Activated T-cell treated with anti-CD3 and anti-CD28 coated beads, Interleukin-2, amount 50 U/mL, for 4 hours (primary cell): Measurements from ENCODE around the gene PDZK1IP1. TPM values are rescaled to one million over a fixed set of nuclear protein-coding genes. Genes with fewer than 3 reads are reported as not detected.
"Not testable (repeated sequence)": the region's sequence is repeated elsewhere in the genome, so short reads cannot be mapped to it uniquely, and the experiment has no call there.

Experiments
- ATAC-seq, 2 donors: fragments of 200-7000 bp; cut with Tn5 transposase; one replicate each; pipeline ENCODE4 v1.10.0; 2021
- DNase-seq: peaks from one replicate; pipeline ENCODE4 v3.0.0-alpha.2; 2020
- H3K27me3 Mint-ChIP-seq: one replicate; pipeline ENCODE4 v1.8.0; 2021; ENCODE audit warnings: low read depth, mixed read lengths
- H3K36me3 Mint-ChIP-seq: one replicate; pipeline ENCODE4 v1.8.0; 2022; ENCODE audit warnings: mixed read lengths; ENCODE audit not compliant: insufficient read depth
- H3K4me1 Mint-ChIP-seq: one replicate; pipeline ENCODE4 v1.8.0; 2021; ENCODE audit warnings: low read depth, mixed read lengths
- H3K4me3 Mint-ChIP-seq: one replicate; pipeline ENCODE4 v1.8.0; 2021; ENCODE audit warnings: mild to moderate bottlenecking, moderate library complexity, mixed read lengths
- H3K9me3 Mint-ChIP-seq: one replicate; pipeline ENCODE4 v1.8.0; 2021; ENCODE audit warnings: mixed read lengths
- total RNA-seq, 3 donors: library from RNA; stranded (reverse); gene quantifications; one replicate each; pipeline ENCODE4 v1.2.1, GENCODE V29; 2021

Gene PDZK1IP1
- total RNA-seq, 3 donors from 2014 or later: not detected

- Mint-ChIP-seq H3K36me3 (no peaks in the 10 kb centered on the region), H3K4me1 (no peaks in the 10 kb centered on the region), H3K27me3 (peaks cover 44% of the 10 kb centered on the region), H3K9me3 (no peaks in the 10 kb centered on the region), H3K4me3 (no peak overlapping the region)
- ATAC-seq (no peak), DNase-seq (no peak)
These were observed 25.3 kb downstream of the PDZK1IP1 start for GRCh38 chr1:47164552-47164951.

- Mint-ChIP-seq H3K36me3 (no peaks in the 10 kb centered on the region), H3K4me3 (no peak overlapping the region), H3K9me3 (no peaks in the 10 kb centered on the region), H3K4me1 (no peaks in the 10 kb centered on the region), H3K27me3 (peaks cover 34% of the 10 kb centered on the region)
- no peak for ATAC-seq
- no peak for DNase-seq
These were observed 28.4 kb downstream of the PDZK1IP1 start for GRCh38 chr1:47161298-47162040.

GRCh38 chr1:47160716-47161115 is 29.1 kb downstream of the PDZK1IP1 start:
- no peaks in the 10 kb centered on the region for H3K36me3 Mint-ChIP-seq
- DNase-seq: no peak
- peaks cover 35% of the 10 kb centered on the region for H3K27me3 Mint-ChIP-seq
- peaks cover 4% of the 10 kb centered on the region for H3K9me3 Mint-ChIP-seq
- no peaks in the 10 kb centered on the region for H3K4me1 Mint-ChIP-seq
- no peak overlapping the region for H3K4me3 Mint-ChIP-seq
- ATAC-seq: no peak

- DNase-seq, H3K4me3 Mint-ChIP-seq, H3K36me3 Mint-ChIP-seq, H3K4me1 Mint-ChIP-seq, ATAC-seq: not testable (repeated sequence)
- Mint-ChIP-seq H3K27me3 (peaks cover 33% of the 10 kb centered on the region), H3K9me3 (peaks cover 12% of the 10 kb centered on the region)
These were observed 31.9 kb downstream of the PDZK1IP1 start for GRCh38 chr1:47157957-47158356.

- H3K4me3 Mint-ChIP-seq, ATAC-seq, DNase-seq, H3K4me1 Mint-ChIP-seq, H3K36me3 Mint-ChIP-seq: not testable (repeated sequence)
- H3K27me3 Mint-ChIP-seq: peaks cover 32% of the 10 kb centered on the region
- peaks cover 12% of the 10 kb centered on the region for H3K9me3 Mint-ChIP-seq
These were observed 33.4 kb downstream of the PDZK1IP1 start for GRCh38 chr1:47156457-47156856.

- H3K9me3 Mint-ChIP-seq, DNase-seq, H3K36me3 Mint-ChIP-seq, ATAC-seq, H3K4me1 Mint-ChIP-seq, H3K4me3 Mint-ChIP-seq: not testable (repeated sequence)
- H3K27me3 Mint-ChIP-seq: peaks cover 28% of the 10 kb centered on the region
These were observed 40.7 kb downstream of the PDZK1IP1 start for GRCh38 chr1:47149162-47149561.

- no peaks in the 10 kb centered on the region for H3K9me3 Mint-ChIP-seq
- H3K27me3 Mint-ChIP-seq: peaks cover 19% of the 10 kb centered on the region
- no peak overlapping the region for H3K4me3 Mint-ChIP-seq
- no peak for DNase-seq
- no peaks in the 10 kb centered on the region for H3K4me1 Mint-ChIP-seq
- ATAC-seq: no peak
- H3K36me3 Mint-ChIP-seq: no peaks in the 10 kb centered on the region
These were observed 42.6 kb downstream of the PDZK1IP1 start for GRCh38 chr1:47147047-47147785.

- DNase-seq, H3K4me1 Mint-ChIP-seq, ATAC-seq, H3K36me3 Mint-ChIP-seq, H3K9me3 Mint-ChIP-seq, H3K4me3 Mint-ChIP-seq: not testable (repeated sequence)
- H3K27me3 Mint-ChIP-seq: peaks cover 16% of the 10 kb centered on the region
These were observed 43.3 kb downstream of the PDZK1IP1 start for GRCh38 chr1:47146495-47146894.

GRCh38 chr1:47143654-47144053 is 46.2 kb downstream of the PDZK1IP1 start:
- not testable (repeated sequence) for H3K9me3 Mint-ChIP-seq, DNase-seq, H3K4me3 Mint-ChIP-seq, ATAC-seq, H3K27me3 Mint-ChIP-seq, H3K4me1 Mint-ChIP-seq, H3K36me3 Mint-ChIP-seq

- H3K4me3 Mint-ChIP-seq, H3K4me1 Mint-ChIP-seq, H3K9me3 Mint-ChIP-seq, ATAC-seq, H3K36me3 Mint-ChIP-seq, H3K27me3 Mint-ChIP-seq, DNase-seq: not testable (repeated sequence)
These were observed 49.5 kb downstream of the PDZK1IP1 start for GRCh38 chr1:47140358-47140757.

- Mint-ChIP-seq H3K4me1 (no peaks in the 10 kb centered on the region), H3K9me3 (no peaks in the 10 kb centered on the region), H3K27me3 (peaks cover 3% of the 10 kb centered on the region), H3K36me3 (no peaks in the 10 kb centered on the region), H3K4me3 (no peak overlapping the region)
- ATAC-seq (no peak), DNase-seq (no peak)
These were observed 51.8 kb downstream of the PDZK1IP1 start for GRCh38 chr1:47137925-47138615.

GRCh38 chr1:47137198-47137597 is 52.6 kb downstream of the PDZK1IP1 start, which contains the start of gene CYP4A22:
Gene CYP4A22 (plus strand): TSS chr1:47137441. CDS start chr1:47137486, 45 bp downstream.
- ATAC-seq (no peak), DNase-seq (no peak)
- Mint-ChIP-seq H3K27me3 (peaks cover 3% of the 10 kb centered on the region), H3K4me1 (no peaks in the 10 kb centered on the region), H3K4me3 (no peak within 1 kb of the TSS), H3K36me3 (no peaks in the 10 kb centered on the region), H3K9me3 (no peaks in the 10 kb centered on the region)
